Neural crest cell (in vitro differentiated cells): ENCODE data around the gene GMPPA. TPM values are rescaled to one million over a fixed set of nuclear protein-coding genes. Genes with fewer than 3 reads are reported as not detected.

Source experiments
- DNase-seq: peaks from one replicate; pipeline ENCODE4 v3.0.0; 2021; ENCODE audit warnings: low read depth, mixed read lengths, low spot score
- H3K27ac Mint-ChIP-seq: one replicate; pipeline ENCODE4 v1.8.0; 2021; ENCODE audit warnings: mild to moderate bottlenecking, mixed read lengths; ENCODE audit not compliant: unreplicated experiment
- H3K27me3 Mint-ChIP-seq: 2 replicates; pipeline ENCODE4 v1.8.0; 2021; ENCODE audit warnings: low read depth, mild to moderate bottlenecking, mixed read lengths
- H3K36me3 Mint-ChIP-seq: 2 replicates; pipeline ENCODE4 v1.8.0; 2021; ENCODE audit warnings: low read depth, mild to moderate bottlenecking, mixed read lengths
- H3K4me1 Mint-ChIP-seq: 2 replicates; pipeline ENCODE4 v1.8.0; 2021; ENCODE audit warnings: mixed read lengths
- H3K4me3 Mint-ChIP-seq: one replicate; pipeline ENCODE4 v1.8.0; 2021; ENCODE audit warnings: mild to moderate bottlenecking, mixed read lengths
- H3K9me3 Mint-ChIP-seq: 2 replicates; pipeline ENCODE4 v1.8.0; 2021; ENCODE audit warnings: mixed read lengths
- CTCF ChIP-seq: fragments of 200-600 bp; sonication (generic); conservative IDR thresholded peaks from 2 replicates; pipeline ENCODE4 v1.5.0; 2021; ENCODE audit warnings: antibody characterized with exemption, mild to moderate bottlenecking
- total RNA-seq: library from RNA; stranded (reverse); gene quantifications from 2 replicates; pipeline ENCODE4 v1.2.1, GENCODE V29; 2021

GMPPA gene
- total RNA-seq, 1 donor from 2014 or later, result 26.1 TPM

- H3K27me3 Mint-ChIP-seq, result peaks cover 58% of the 10 kb centered on the region
- TF ChIP-seq CTCF, result no peak
- peak within 1 kb of the TSS; percentile 50 for H3K27ac Mint-ChIP-seq
- H3K36me3 Mint-ChIP-seq, result no peaks in the 10 kb centered on the region
- H3K4me3 Mint-ChIP-seq, result peak within 1 kb of the TSS; percentile 61
- peaks cover 71% of the 10 kb centered on the region for H3K4me1 Mint-ChIP-seq
- no peaks in the 10 kb centered on the region for H3K9me3 Mint-ChIP-seq
- DNase-seq, result no peak
Observed at GRCh38 chr2:219514196-219514761, 15.6 kb downstream of the GMPPA start, which contains the start of gene ASIC4. ASIC4 (plus strand) TSS chr2:219514482; CDS start chr2:219514725, 243 bp downstream.

- peaks cover 57% of the 10 kb centered on the region for H3K27me3 Mint-ChIP-seq
- H3K27ac Mint-ChIP-seq, result no peak overlapping the region
- TF ChIP-seq CTCF, result no peak
- DNase-seq, result no peak
- H3K4me1 Mint-ChIP-seq, result peaks cover 69% of the 10 kb centered on the region
- H3K4me3 Mint-ChIP-seq, result peak overlapping the region; percentile 41
- no peaks in the 10 kb centered on the region for H3K9me3 Mint-ChIP-seq
- no peaks in the 10 kb centered on the region for H3K36me3 Mint-ChIP-seq
Observed at GRCh38 chr2:219514836-219515235, 16.1 kb downstream of the GMPPA start.

GRCh38 chr2:219515874-219516629 is 17.4 kb downstream of the GMPPA start:
- H3K36me3 Mint-ChIP-seq, result no peaks in the 10 kb centered on the region
- H3K27me3 Mint-ChIP-seq, result peaks cover 58% of the 10 kb centered on the region
- no peak for TF ChIP-seq CTCF
- no peaks in the 10 kb centered on the region for H3K9me3 Mint-ChIP-seq
- peak overlapping the region; percentile 84 for H3K27ac Mint-ChIP-seq
- DNase-seq, result no peak
- peaks cover 63% of the 10 kb centered on the region for H3K4me1 Mint-ChIP-seq
- peak overlapping the region; percentile 61 for H3K4me3 Mint-ChIP-seq

GRCh38 chr2:219516888-219517287 is 18.2 kb downstream of the GMPPA start:
- Mint-ChIP-seq H3K9me3 (no peaks in the 10 kb centered on the region), H3K4me3 (peak overlapping the region; percentile 61), H3K27ac (peak overlapping the region; percentile 57), H3K27me3 (peaks cover 64% of the 10 kb centered on the region), H3K4me1 (peaks cover 70% of the 10 kb centered on the region), H3K36me3 (no peaks in the 10 kb centered on the region)
- DNase-seq, result no peak
- no peak for TF ChIP-seq CTCF

GRCh38 chr2:219517954-219518778 is 19.5 kb downstream of the GMPPA start:
- peaks cover 66% of the 10 kb centered on the region for H3K4me1 Mint-ChIP-seq
- TF ChIP-seq CTCF, result no peak
- no peak for DNase-seq
- H3K27ac Mint-ChIP-seq, result no peak overlapping the region
- no peaks in the 10 kb centered on the region for H3K9me3 Mint-ChIP-seq
- H3K4me3 Mint-ChIP-seq, result no peak overlapping the region
- no peaks in the 10 kb centered on the region for H3K36me3 Mint-ChIP-seq
- peaks cover 58% of the 10 kb centered on the region for H3K27me3 Mint-ChIP-seq
